GM12878 (cell line): ENCODE data around the gene ATL3. TPM values are rescaled to one million over a fixed set of nuclear protein-coding genes. Genes with fewer than 3 reads are reported as not detected.

ENCODE experiments used
- ATAC-seq: fragments of 200-7000 bp; cut with Tn5 transposase; 3 replicates; pipeline ENCODE4 v1.9.1; 2020; ENCODE audit warnings: mild to moderate bottlenecking, moderate library complexity
- BruUV-seq: library from RNA; stranded (reverse); fragments of 400-500 nt; replicated peaks from 2 replicates; lab custom pipeline; 2021; lab: Mats Ljungman, UMichigan
- CTCF ChIA-PET: fragments of 300-600 bp; sonication (Branson Sonifier 250); formaldehyde crosslinking; extraction: SDS; loops from one replicate; lab custom pipeline; 2021; ENCODE audit warnings: inconsistent platforms; lab: Yijun Ruan, JAX
- POLR2A ChIA-PET: fragments of 350-600 bp; formaldehyde crosslinking; extraction: SDS; loops from one replicate; lab custom pipeline; 2021; ENCODE audit warnings: inconsistent platforms; lab: Charles Lee
- RAD21 ChIA-PET: fragments of 300-600 bp; sonication (Branson Sonifier 250); formaldehyde crosslinking; loops from one replicate; lab custom pipeline; 2023; ENCODE audit warnings: antibody characterized with exemption; ENCODE audit not compliant: unreplicated experiment; lab: Charles Lee
- SMC1A ChIA-PET: fragments of 300-600 bp; sonication (Branson Sonifier 250); formaldehyde crosslinking; loops from one replicate; lab custom pipeline; 2023; ENCODE audit not compliant: unreplicated experiment, uncharacterized antibody; lab: Charles Lee
- DNase-seq: peaks from one replicate; pipeline ENCODE4 v3.0.0-alpha.2; 2011; ENCODE audit warnings: low read depth, low spot score
- FAIRE-seq: peaks from 3 replicates; lab custom pipeline; 2011; peaks lifted over from hg19 to GRCh38; lab: Jason Lieb, UNC
- H2AFZ ChIP-seq: 2 replicates; pipeline ENCODE4 v1.6.0; 2011; ENCODE audit warnings: low read depth, low read length, control low read depth; ENCODE audit not compliant: control insufficient read depth
- H3K27ac ChIP-seq: 2 replicates; pipeline ENCODE4 v1.5.1; 2011; ENCODE audit warnings: control low read depth; ENCODE audit not compliant: control insufficient read depth, insufficient read depth
- H3K27me3 ChIP-seq, 2 experiments: replicated peaks in 1 of 2; 2 replicates each; pipeline versions ENCODE4 v1.6.0 to v1.6.1; 2011; ENCODE audit warnings: low read length in 1 of 2; ENCODE audit not compliant: control insufficient read depth in 2 of 2, insufficient read depth in 2 of 2
- H3K36me3 ChIP-seq, 2 experiments: 2 replicates each; pipeline ENCODE4 v1.5.1; 2011; ENCODE audit warnings: low read length in 1 of 2; ENCODE audit not compliant: control insufficient read depth in 2 of 2, insufficient read depth in 2 of 2
- H3K4me1 ChIP-seq: 2 replicates; pipeline ENCODE4 v1.6.1; 2011; ENCODE audit warnings: mild to moderate bottlenecking, low read length, moderate library complexity, mixed read lengths; ENCODE audit not compliant: control insufficient read depth, insufficient read depth
- H3K4me2 ChIP-seq: 2 replicates; pipeline ENCODE4 v1.6.0; 2011; ENCODE audit warnings: control low read depth; ENCODE audit not compliant: control insufficient read depth, insufficient read depth
- H3K4me3 ChIP-seq: fragments of 200-600 bp; sonication (generic); 2 replicates; pipeline ENCODE4 v1.5.1; 2016
- H3K79me2 ChIP-seq: 2 replicates; pipeline ENCODE4 v1.6.0; 2011; ENCODE audit warnings: low read length; ENCODE audit not compliant: control insufficient read depth, insufficient read depth
- H3K9ac ChIP-seq: 2 replicates; pipeline ENCODE4 v1.8.0; 2011; ENCODE audit warnings: low read length, control low read depth, mixed read lengths; ENCODE audit not compliant: control insufficient read depth, insufficient read depth
- H3K9me3 ChIP-seq: replicated peaks from 3 replicates; pipeline ENCODE4 v1.5.1; 2011; ENCODE audit warnings: mild to moderate bottlenecking, low read length; ENCODE audit not compliant: control insufficient read depth, insufficient read depth
- H4K20me1 ChIP-seq: 2 replicates; pipeline ENCODE4 v1.6.0; 2011; ENCODE audit not compliant: control insufficient read depth, insufficient read depth
- ATF7 ChIP-seq: fragments of 450-650 bp; IDR thresholded peaks from 2 replicates; pipeline ENCODE4 v1.6.1; 2016; ENCODE audit warnings: low read depth, mild to moderate bottlenecking
- BRCA1 ChIP-seq: IDR thresholded peaks from 2 replicates; pipeline ENCODE4 v1.6.1; 2011; ENCODE audit warnings: low read depth, low read length, improper control_type of control experiment
- KAT2A ChIP-seq: conservative IDR thresholded peaks from 2 replicates; pipeline ENCODE4 v1.6.1; 2011; ENCODE audit warnings: low read depth, low read length; ENCODE audit not compliant: control insufficient read depth
- KLF5 ChIP-seq: fragments of 450-650 bp; IDR thresholded peaks from 2 replicates; pipeline ENCODE4 v1.6.1; 2014; ENCODE audit warnings: mild to moderate bottlenecking; ENCODE audit not compliant: partially characterized antibody
- NFYB ChIP-seq: IDR thresholded peaks from 2 replicates; pipeline ENCODE4 v1.6.1; 2011; ENCODE audit warnings: low read depth, mild to moderate bottlenecking, low read length, improper control_type of control experiment, moderate library complexity; ENCODE audit not compliant: insufficient read depth
- NR2C2 ChIP-seq: IDR thresholded peaks from 2 replicates; pipeline ENCODE4 v1.6.1; 2011; ENCODE audit warnings: borderline replicate concordance, low read depth; ENCODE audit not compliant: control insufficient read depth, insufficient read length
- POLR2AphosphoS2 ChIP-seq: IDR thresholded peaks from 2 replicates; pipeline ENCODE4 v1.6.1; 2011; ENCODE audit warnings: low read depth, mild to moderate bottlenecking, low read length, improper control_type of control experiment, moderate library complexity
- SREBF1 ChIP-seq: IDR thresholded peaks from 2 replicates; pipeline ENCODE4 v1.6.1; 2012; ENCODE audit warnings: mild to moderate bottlenecking, low read length
- WGBS: methylation state at CpG from one replicate; pipeline ENCODE4 v1.1.6; 2016; ENCODE audit warnings: low lambda C conversion rate; ENCODE audit not compliant: insufficient replicate concordance, insufficient coverage; ENCODE audit errors: missing lambda C conversion rate; 5-methylcytosine and 5-hydroxymethylcytosine counted together
- in situ Hi-C: fragments of 300-500 bp; cut with MboI; formaldehyde crosslinking; loops from 9 replicates; pipeline ENCODE4 v1.14.3; 2018; ENCODE audit warnings: mixed read lengths
- intact Hi-C: fragments of 100-400 bp; cut with micrococcal nuclease; formaldehyde crosslinking; loops from one replicate; pipeline ENCODE4 v1.14.2; 2022; ENCODE audit not compliant: unreplicated experiment
- polyA plus RNA-seq, 11 experiments: library from polyadenylated mRNA; depleted of rRNA in 4 of 11; unstranded in 6 of 11; stranded (reverse) in 5 of 11; fragments of >200 nt; fragmentation: Nextera tagmentation in 4 of 11; fragmentation: Illumina TruSeq in 1 of 11; extraction: Ambion mirVana in 4 of 11; extraction: Trizol in 1 of 11; gene quantifications; 1 replicate in 1 of 11; 2 replicates in 10 of 11; pipeline versions ENCODE4 v1.2.1 to v1.2.3, GENCODE V29; 2011 to 2016; ENCODE audit warnings: inconsistent platforms in 2 of 11, missing spikeins in 2 of 11, low read depth in 1 of 11
- total RNA-seq, 4 experiments: library from RNA; depleted of rRNA in 3 of 4; stranded (reverse); fragments of >200 nt in 3 of 4; fragmentation: Illumina TruSeq in 1 of 4; extraction: Trizol in 1 of 4; gene quantifications; 2 replicates each; pipeline versions ENCODE4 v1.2.1 to v1.2.3, GENCODE V29; 2013 to 2021
- TF ChIP-seq, protein P1 (sequence below): IDR thresholded peaks from 2 replicates; pipeline ENCODE4 v1.6.1; 2012; ENCODE audit warnings: mild to moderate bottlenecking, low read depth, low read length
- TF ChIP-seq, protein P2 (sequence below): fragments of 450-650 bp; IDR thresholded peaks from 2 replicates; pipeline ENCODE4 v1.6.1; 2017; ENCODE audit warnings: borderline replicate concordance

ATL3 gene
- total and polyA plus RNA-seq, 10 of the 15 experiments (the other 5 are each of a cell fraction or from before 2014, with no cell fraction given) = 12.0 to 36.0 (median 21.5) TPM

DNA sequence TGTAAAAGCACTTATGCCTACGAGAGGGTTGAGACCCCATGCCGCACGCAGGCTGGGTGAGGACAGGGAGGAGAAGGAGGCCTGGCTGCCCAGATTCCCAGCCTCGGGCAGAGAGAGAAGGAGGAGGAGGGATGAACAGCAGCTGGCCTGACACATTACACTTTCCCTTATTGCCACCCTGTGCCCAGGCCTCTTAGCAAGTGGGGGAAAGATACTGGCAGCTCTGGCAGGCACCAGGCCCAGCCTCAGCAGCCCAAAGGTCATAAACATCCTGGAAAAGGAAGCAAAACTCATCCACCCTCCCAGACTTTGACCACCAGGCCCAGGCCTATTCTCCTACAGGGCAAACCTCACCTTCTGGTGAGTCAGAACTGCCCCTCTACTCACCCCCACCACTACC is 61.6 kb downstream of the ATL3 start:
- ChIA-PET CTCF (interaction anchor here (1.1 kb wide), 1 partner anchor 130 kb away, joined by 3 read pairs; no protein-coding TSS in a partner anchor), RAD21 (interaction anchor here (0.6 kb wide), 1 partner anchor 21 kb away, joined by 3 read pairs; no protein-coding TSS in a partner anchor), POLR2A (no interaction called here), SMC1A (interaction anchor here (0.7 to 1.1 kb wide), 2 partner anchors 16 to 130 kb away, joined by 4 to 5 read pairs; no protein-coding TSS in a partner anchor)
- WGBS = 59% methylated on average over 4 of the region's 4 CpGs
- intact Hi-C loops = no loop called here
- H3K9ac ChIP-seq = no peak overlapping the region
- no peak for TF ChIP-seq SREBF1
- TF ChIP-seq ATF7 = no peak
- TF ChIP-seq KAT2A = no peak
- TF ChIP-seq, protein P1, sequence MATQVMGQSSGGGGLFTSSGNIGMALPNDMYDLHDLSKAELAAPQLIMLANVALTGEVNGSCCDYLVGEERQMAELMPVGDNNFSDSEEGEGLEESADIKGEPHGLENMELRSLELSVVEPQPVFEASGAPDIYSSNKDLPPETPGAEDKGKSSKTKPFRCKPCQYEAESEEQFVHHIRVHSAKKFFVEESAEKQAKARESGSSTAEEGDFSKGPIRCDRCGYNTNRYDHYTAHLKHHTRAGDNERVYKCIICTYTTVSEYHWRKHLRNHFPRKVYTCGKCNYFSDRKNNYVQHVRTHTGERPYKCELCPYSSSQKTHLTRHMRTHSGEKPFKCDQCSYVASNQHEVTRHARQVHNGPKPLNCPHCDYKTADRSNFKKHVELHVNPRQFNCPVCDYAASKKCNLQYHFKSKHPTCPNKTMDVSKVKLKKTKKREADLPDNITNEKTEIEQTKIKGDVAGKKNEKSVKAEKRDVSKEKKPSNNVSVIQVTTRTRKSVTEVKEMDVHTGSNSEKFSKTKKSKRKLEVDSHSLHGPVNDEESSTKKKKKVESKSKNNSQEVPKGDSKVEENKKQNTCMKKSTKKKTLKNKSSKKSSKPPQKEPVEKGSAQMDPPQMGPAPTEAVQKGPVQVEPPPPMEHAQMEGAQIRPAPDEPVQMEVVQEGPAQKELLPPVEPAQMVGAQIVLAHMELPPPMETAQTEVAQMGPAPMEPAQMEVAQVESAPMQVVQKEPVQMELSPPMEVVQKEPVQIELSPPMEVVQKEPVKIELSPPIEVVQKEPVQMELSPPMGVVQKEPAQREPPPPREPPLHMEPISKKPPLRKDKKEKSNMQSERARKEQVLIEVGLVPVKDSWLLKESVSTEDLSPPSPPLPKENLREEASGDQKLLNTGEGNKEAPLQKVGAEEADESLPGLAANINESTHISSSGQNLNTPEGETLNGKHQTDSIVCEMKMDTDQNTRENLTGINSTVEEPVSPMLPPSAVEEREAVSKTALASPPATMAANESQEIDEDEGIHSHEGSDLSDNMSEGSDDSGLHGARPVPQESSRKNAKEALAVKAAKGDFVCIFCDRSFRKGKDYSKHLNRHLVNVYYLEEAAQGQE = no peak
- TF ChIP-seq BRCA1 = no peak
- no peak for TF ChIP-seq KLF5
- no peak for TF ChIP-seq NFYB
- TF ChIP-seq NR2C2 = no peak
- TF ChIP-seq, protein P2, sequence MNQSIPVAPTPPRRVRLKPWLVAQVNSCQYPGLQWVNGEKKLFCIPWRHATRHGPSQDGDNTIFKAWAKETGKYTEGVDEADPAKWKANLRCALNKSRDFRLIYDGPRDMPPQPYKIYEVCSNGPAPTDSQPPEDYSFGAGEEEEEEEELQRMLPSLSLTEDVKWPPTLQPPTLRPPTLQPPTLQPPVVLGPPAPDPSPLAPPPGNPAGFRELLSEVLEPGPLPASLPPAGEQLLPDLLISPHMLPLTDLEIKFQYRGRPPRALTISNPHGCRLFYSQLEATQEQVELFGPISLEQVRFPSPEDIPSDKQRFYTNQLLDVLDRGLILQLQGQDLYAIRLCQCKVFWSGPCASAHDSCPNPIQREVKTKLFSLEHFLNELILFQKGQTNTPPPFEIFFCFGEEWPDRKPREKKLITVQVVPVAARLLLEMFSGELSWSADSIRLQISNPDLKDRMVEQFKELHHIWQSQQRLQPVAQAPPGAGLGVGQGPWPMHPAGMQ = no peak
- no peak for TF ChIP-seq POLR2AphosphoS2
- H3K27me3 ChIP-seq = no peaks in the 10 kb centered on the region; a peak in 1 of 4 replicates
- DNase-seq (no peak), ATAC-seq (no peak), FAIRE-seq (no peak)
- H3K4me3 ChIP-seq = no peak overlapping the region
- H3K4me1 ChIP-seq = peaks cover 4% of the 10 kb centered on the region
- no peak overlapping the region for H3K4me2 ChIP-seq
- H3K79me2 ChIP-seq = no peaks in the 10 kb centered on the region
- in situ Hi-C loops = no loop called here
- no peak overlapping the region for H3K27ac ChIP-seq
- no peaks in the 10 kb centered on the region for H4K20me1 ChIP-seq
- no peaks in the 10 kb centered on the region for H3K36me3 ChIP-seq
- no peaks in the 10 kb centered on the region for H3K9me3 ChIP-seq
- no TSS peak for BruUV-seq
- no peak overlapping the region for H2AFZ ChIP-seq
